Neural crest cell (in vitro differentiated cells): ENCODE data around the gene DLX1. TPM values are rescaled to one million over a fixed set of nuclear protein-coding genes. Genes with fewer than 3 reads are reported as not detected.

Source experiments
- DNase-seq: peaks from one replicate; pipeline ENCODE4 v3.0.0; 2021; ENCODE audit warnings: low read depth, mixed read lengths, low spot score
- H3K27ac Mint-ChIP-seq: one replicate; pipeline ENCODE4 v1.8.0; 2021; ENCODE audit warnings: mild to moderate bottlenecking, mixed read lengths; ENCODE audit not compliant: unreplicated experiment
- H3K27me3 Mint-ChIP-seq: 2 replicates; pipeline ENCODE4 v1.8.0; 2021; ENCODE audit warnings: low read depth, mild to moderate bottlenecking, mixed read lengths
- H3K36me3 Mint-ChIP-seq: 2 replicates; pipeline ENCODE4 v1.8.0; 2021; ENCODE audit warnings: low read depth, mild to moderate bottlenecking, mixed read lengths
- H3K4me1 Mint-ChIP-seq: 2 replicates; pipeline ENCODE4 v1.8.0; 2021; ENCODE audit warnings: mixed read lengths
- H3K4me3 Mint-ChIP-seq: one replicate; pipeline ENCODE4 v1.8.0; 2021; ENCODE audit warnings: mild to moderate bottlenecking, mixed read lengths
- H3K9me3 Mint-ChIP-seq: 2 replicates; pipeline ENCODE4 v1.8.0; 2021; ENCODE audit warnings: mixed read lengths
- total RNA-seq: library from RNA; stranded (reverse); gene quantifications from 2 replicates; pipeline ENCODE4 v1.2.1, GENCODE V29; 2021
- TF ChIP-seq, protein P1 (sequence below): fragments of 200-600 bp; sonication (generic); conservative IDR thresholded peaks from 2 replicates; pipeline ENCODE4 v1.5.0; 2021; ENCODE audit warnings: antibody characterized with exemption, mild to moderate bottlenecking

DLX1 gene
- total RNA-seq, 1 donor from 2014 or later, result 48.9 TPM

DNA sequence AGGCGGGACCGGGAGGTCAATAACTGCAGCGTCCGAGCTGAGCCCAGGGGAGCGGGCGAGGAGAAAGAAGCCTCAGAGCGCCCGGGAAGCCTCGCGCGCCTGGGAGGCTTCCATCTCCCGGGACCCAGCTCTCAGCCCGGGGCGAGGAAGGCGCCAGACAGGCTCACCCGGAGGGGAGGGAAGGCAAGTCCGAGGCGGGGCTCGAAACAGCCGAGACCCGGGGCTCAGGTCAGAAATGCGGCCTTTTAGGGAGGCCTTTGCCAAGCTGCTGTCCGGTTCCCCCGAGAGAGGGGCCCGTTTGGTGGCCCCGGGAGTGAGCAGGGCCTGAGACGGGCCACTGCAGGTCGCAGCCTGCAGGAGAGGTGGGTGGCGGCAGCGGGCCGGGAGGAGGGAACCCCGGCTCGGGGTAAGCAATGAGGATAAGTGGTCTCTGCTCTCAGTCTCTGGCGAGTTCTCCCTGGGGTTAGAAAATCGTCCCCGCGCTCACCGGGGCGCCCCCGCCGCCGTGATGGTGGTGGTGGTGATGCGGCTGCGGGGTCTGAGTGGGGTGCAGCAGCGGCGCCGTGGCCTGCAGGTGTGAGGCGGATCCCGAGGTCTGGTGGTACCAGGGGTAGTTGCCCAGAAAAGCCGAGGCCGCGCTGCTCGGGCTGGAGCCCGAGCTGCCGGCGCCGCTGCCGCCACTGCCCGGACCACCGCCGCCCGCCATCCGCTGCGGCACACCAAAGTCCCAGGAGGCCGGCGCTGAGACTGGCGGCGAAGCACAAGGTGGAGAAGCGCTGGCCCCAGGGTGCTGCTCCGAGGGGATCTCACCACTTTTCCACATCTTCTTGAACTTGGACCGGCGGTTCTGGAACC lies 15.0 kb downstream of the DLX1 start:
- TF ChIP-seq, protein P1, sequence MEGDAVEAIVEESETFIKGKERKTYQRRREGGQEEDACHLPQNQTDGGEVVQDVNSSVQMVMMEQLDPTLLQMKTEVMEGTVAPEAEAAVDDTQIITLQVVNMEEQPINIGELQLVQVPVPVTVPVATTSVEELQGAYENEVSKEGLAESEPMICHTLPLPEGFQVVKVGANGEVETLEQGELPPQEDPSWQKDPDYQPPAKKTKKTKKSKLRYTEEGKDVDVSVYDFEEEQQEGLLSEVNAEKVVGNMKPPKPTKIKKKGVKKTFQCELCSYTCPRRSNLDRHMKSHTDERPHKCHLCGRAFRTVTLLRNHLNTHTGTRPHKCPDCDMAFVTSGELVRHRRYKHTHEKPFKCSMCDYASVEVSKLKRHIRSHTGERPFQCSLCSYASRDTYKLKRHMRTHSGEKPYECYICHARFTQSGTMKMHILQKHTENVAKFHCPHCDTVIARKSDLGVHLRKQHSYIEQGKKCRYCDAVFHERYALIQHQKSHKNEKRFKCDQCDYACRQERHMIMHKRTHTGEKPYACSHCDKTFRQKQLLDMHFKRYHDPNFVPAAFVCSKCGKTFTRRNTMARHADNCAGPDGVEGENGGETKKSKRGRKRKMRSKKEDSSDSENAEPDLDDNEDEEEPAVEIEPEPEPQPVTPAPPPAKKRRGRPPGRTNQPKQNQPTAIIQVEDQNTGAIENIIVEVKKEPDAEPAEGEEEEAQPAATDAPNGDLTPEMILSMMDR, result no peak
- peak overlapping the region; percentile 90 for H3K4me3 Mint-ChIP-seq
- no peak overlapping the region for H3K27ac Mint-ChIP-seq
- peak; percentile 43 for DNase-seq
- peaks cover 96% of the 10 kb centered on the region for H3K27me3 Mint-ChIP-seq
- H3K9me3 Mint-ChIP-seq, result no peaks in the 10 kb centered on the region
- peaks cover 48% of the 10 kb centered on the region for H3K4me1 Mint-ChIP-seq
- H3K36me3 Mint-ChIP-seq, result peaks cover 4% of the 10 kb centered on the region

DNA sequence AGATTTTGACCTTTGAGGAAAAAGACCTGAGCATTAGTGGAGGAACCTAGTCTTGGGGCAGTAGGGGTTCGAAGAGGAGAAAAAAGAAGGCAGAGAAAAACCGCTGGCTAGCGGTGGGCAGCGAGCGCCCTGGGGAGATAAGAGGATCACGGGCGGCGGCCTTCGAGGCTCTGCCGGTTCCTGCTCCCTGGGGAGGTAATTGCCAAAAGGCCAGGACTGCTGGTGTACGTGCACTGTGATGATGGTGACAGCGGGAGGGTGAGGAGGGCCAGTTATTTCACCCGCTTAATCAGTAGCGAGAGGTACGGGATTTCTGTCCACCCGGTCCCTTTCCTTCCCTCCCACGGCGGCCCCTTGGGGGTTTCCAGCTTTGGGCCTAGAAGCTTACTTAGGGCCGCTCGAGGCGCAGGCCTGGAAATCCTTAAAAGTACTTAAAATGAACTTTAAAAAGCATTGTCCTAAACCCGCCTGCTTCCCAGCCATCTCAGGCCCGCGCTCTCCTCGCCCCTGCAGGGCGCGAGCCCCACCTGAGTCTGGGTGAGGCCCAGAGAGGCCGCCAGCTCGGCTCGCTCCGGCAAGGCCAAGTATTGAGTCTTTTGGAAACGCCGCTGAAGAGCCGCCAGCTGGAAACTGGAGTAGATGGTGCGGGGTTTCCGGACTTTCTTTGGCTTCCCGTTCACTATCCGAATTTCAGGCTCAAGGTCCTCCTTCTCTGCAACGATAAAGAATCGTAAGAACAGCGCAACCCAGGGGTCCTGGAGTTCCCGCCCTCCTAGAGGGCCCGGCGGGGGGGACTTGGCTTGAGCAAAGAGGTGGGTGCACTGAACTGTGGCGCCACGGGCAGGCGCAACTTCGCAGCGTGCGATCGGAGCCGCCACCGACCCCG lies 15.9 kb downstream of the DLX1 start:
- DNase-seq, result peak; percentile 10
- peak overlapping the region; percentile 90 for H3K4me3 Mint-ChIP-seq
- TF ChIP-seq, protein P1, result no peak
- H3K4me1 Mint-ChIP-seq, result peaks cover 48% of the 10 kb centered on the region
- H3K36me3 Mint-ChIP-seq, result peaks cover 4% of the 10 kb centered on the region
- H3K27ac Mint-ChIP-seq, result peak overlapping the region; percentile 64
- peaks cover 96% of the 10 kb centered on the region for H3K27me3 Mint-ChIP-seq
- H3K9me3 Mint-ChIP-seq, result no peaks in the 10 kb centered on the region

DNA sequence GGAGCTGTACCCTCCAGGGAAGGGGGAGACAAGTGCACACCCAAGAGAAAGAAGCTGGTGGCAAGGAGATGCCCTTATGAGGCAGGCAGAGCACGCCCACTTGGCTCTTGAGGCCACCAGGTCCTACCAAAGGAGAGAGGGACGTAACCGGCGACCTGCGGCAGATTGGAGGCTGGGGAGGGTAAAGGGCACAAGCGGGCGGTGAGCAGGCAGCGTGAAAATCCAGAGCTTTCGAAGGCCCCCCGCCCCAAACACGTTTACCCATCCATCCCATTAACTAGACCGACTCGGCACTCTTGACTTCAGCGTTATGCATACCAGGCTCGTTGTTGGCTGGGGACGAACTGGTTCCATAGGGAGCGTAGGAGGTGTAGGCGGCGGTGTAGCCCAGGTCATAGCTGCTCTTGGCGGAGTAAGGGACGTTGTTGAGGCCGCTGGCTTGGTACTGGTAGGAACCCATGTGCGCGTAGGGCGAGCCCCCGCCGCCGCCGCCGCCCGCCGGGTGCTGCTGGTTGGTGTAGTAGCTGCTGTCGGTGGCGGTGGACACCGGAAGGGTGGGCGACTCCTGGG lies 16.6 kb downstream of the DLX1 start:
- DNase-seq, result peak; percentile 16
- peak overlapping the region; percentile 77 for H3K27ac Mint-ChIP-seq
- peak overlapping the region; percentile 90 for H3K4me3 Mint-ChIP-seq
- peaks cover 48% of the 10 kb centered on the region for H3K4me1 Mint-ChIP-seq
- peaks cover 4% of the 10 kb centered on the region for H3K36me3 Mint-ChIP-seq
- H3K27me3 Mint-ChIP-seq, result peaks cover 97% of the 10 kb centered on the region
- TF ChIP-seq, protein P1, result no peak
- no peaks in the 10 kb centered on the region for H3K9me3 Mint-ChIP-seq

DNA sequence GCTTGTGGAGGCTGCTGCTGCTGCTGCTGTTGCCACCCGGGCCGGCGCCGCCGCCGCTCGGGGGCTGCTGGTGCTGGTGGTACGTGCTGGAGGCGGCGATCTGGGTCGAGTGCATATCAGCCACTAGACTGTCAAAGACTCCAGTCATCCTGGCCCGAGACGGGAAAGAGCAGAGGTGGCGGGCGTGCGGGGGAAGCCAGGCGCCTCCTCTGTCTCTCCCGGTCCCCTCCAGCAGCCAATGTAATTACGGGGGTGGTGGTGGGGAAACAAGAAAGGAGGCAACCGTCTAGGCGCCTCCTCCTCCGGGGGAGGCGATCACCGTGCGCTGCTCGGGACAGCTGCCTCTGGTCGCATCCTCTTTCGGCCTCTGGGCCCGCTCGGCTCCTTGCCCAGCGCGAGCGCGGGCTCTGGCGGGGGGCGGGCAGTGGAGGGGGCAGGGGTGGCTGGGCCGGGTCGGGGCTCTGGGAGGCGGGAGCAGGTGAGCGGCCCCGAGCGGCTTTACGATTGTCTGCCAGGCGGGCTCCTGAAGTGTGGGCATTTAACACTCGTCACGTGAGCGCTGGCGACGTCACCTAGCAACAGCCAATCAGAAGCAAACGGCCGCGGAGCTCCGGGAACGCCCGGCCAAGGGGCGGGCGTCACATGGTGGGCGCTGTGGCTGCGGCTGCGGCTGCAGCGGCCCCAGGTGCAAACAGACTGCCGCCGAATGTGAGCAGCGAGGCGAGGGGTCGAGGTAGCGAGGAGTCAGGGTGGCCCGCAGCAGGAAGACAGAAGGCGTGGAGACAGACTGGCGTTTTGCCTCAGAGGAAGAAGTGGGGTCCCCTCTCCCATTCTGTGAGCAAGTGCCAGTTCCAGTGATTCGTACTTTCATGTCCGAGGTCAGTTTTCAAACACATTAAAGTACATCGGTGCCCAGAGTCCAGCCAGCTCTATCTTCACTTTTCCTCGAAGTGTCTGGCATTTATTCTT lies 17.4 kb downstream of the DLX1 start, which contains the start of gene DLX2:
Gene DLX2 (minus strand): TSS at position 510 of the 969 bp plus-strand sequence. CDS start 362 bp downstream, at position 148.
- peak; percentile 85 for DNase-seq
- H3K4me3 Mint-ChIP-seq, result peak within 1 kb of the TSS; percentile 90
- TF ChIP-seq, protein P1, result no peak
- H3K27ac Mint-ChIP-seq, result peak within 1 kb of the TSS; percentile 77
- H3K9me3 Mint-ChIP-seq, result no peaks in the 10 kb centered on the region
- peaks cover 4% of the 10 kb centered on the region for H3K36me3 Mint-ChIP-seq
- peaks cover 96% of the 10 kb centered on the region for H3K27me3 Mint-ChIP-seq
- peaks cover 44% of the 10 kb centered on the region for H3K4me1 Mint-ChIP-seq
